Measurements from ENCODE around the gene RPS19BP1.

The RPS19BP1 gene, protein sequence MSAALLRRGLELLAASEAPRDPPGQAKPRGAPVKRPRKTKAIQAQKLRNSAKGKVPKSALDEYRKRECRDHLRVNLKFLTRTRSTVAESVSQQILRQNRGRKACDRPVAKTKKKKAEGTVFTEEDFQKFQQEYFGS

DNA sequence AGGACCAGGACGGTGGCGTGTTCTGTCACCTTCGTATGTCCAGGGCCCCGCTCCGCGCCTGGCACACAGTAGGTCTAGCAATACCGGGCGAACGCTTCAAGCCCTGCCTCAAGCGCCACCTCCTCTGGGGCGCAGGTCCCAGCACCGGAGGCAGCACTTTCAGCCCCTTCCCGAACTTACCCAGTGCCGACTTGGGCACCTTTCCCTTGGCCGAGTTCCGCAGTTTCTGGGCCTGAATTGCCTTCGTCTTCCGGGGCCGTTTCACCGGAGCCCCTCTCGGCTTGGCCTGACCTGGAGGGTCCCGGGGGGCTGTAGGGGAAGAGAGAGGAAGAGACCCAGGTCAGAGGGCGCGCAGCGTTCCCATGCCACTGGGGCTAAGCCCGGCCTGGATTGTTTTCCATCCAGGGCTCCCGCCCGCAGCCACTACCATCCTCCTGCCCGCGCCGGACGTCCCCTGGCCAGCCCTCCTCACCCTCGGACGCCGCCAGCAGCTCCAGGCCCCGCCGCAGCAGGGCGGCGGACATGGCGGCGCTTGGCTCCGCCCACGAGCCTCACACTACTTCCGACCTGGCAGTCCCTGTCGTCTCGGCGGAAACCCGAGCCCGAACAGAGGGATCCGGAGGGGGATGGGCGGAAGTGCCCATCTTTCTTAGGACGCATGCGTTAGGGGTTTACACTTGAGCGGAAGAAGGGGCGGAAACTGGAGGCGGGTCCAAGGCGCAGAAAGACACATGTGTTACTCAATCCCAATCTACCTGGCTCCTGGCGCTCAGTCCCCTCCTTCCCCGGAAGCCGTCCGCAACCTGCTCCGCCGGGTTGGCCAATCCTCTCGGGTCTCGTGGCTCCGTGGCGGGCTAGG is at the start of gene RPS19BP1:
Gene RPS19BP1 (minus strand): TSS at position 534 of the 859 bp plus-strand sequence. CDS start 10 bp downstream, at position 524.
- DNase-seq (ENCODE audit: low spot score), result peak; percentile 100

DNA sequence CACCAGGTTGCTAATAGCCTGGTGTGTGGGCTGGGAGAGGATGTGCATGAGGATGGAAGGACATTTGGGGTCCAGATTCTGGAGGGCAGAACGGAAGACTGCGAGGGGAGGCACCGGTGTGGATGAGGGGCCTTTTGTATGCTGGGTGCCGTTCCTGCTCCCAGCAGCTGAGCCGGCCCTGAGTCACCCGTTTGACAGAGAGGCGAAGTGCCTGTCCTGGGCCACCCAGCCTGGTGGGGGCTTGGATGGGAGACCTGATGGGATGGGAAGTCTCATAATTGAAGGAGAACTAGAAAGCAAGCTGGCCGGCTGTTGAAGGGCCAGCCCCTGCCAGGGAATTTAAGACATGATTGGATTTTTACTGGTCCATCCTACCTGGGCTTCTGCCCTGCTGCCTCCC is 48.8 kb upstream of the RPS19BP1 start:
- DNase-seq (ENCODE audit: low spot score), result no peak

DNA sequence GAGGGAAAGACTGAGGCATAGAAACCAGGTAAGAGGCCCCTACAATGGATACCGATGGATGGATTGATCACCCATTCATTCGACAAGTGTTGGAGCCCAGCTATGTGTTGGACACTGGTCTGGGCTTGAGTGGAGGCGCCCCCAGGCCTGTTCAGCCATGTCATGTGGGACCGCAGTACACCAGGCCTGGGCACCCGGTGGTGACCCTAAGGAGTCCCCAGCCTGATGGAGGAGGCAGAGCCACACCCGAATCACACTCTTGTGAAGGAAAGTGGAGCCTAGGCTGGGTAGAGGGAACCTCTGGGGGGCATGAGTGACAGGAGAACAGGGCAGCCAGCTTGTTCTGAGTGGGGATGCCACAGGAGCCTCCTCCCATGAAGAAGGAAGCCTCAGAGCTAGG is 48.2 kb upstream of the RPS19BP1 start:
- no peak for DNase-seq (ENCODE audit: low spot score)

DNA sequence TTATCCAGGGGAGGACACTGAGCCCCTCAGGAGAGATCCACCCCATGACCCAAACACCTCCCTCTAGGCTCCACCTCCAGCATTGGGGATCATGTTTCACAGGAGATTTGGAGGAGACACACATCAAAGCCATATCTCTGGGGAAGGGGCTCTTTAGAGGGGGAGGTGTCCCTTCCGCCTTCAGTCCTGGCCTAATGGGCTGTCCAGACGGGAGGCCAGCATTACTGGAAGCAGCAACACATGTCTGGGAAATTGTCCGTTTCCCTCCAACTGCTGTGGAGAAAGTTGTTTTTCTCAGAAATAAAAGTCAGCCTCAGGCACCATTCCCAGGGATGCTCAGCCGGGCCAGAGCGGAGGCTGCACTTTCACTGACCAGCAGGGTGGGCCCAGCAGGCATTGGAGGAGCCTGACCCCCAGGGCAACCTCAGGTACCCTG is 47.5 kb upstream of the RPS19BP1 start:
- DNase-seq (ENCODE audit: low spot score), result no peak

DNA sequence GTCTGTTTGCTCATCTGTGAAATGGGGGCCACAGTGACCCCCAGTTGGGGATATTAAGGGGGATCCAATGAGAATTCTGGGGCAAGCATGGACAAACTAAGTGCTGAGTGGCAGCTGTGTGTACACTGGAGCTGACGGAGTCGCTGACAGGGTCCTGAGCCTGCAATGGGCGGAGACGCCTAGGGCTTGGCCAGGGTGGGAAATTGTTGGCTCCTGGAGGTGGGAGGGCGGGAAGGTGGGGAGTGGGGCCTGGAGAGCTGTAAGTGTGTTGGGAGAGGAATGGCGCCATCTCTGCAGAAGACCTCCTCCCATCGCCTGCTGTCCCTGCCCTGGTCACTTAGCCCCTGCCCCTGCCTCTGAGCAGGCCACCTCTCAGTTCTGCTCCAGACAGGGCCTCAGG is 45.4 kb upstream of the RPS19BP1 start:
- no peak for DNase-seq (ENCODE audit: low spot score)

DNA sequence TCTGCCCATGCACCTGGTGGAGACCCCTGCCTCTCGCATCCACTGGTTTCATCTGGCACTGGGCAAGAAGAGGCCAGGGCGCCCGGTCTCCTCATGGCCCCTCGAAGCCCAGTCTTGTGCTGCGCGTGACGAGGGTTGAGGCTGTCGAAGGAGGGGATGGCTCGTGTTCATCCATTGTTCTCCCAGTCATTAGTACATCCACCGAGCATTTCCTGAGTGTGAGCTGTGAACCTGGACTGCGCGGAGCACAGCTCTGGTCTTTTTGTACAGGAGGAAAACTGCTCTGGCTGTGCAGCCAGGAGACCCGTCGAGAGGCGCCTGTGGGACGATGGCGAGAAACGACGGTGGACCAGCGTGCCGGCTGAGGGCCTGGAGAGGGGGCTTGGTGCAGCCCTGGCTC is 44.8 kb upstream of the RPS19BP1 start:
- DNase-seq (ENCODE audit: low spot score), result no peak

DNA sequence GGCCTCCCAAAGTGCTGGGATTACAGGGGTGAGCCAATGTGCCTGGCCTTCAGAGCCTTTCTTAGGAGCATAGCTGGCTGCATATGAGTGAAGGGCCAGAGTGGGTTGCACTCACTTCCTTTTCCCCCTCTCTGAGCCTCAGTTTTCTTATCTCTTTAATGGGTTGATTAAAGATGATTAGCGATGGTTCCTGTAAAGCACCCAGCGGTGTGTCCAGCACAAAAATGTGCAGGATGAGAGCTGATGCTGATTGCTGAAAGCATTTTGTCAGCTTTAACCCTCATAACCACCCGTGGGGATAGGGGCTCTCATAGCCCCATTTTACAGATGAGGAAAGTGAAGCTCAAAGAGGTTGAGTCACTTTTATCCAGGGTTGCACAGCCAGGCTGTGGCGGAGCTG is 43.5 kb upstream of the RPS19BP1 start:
- no peak for DNase-seq (ENCODE audit: low spot score)

DNA sequence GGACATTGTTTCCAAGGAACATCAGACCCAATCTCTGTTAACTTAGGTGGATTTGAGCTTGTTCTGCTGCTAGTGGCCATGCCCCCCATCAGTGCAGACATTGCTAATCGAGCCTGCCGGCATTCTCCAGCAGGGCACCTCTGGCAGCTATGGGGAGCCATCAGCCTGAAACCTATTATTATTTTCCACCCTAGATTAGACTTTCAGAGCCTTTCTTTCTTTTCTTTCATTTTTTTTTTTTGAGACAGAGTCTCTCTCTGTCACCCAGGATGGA is 42.9 kb upstream of the RPS19BP1 start:
- no peak for DNase-seq (ENCODE audit: low spot score)

DNA sequence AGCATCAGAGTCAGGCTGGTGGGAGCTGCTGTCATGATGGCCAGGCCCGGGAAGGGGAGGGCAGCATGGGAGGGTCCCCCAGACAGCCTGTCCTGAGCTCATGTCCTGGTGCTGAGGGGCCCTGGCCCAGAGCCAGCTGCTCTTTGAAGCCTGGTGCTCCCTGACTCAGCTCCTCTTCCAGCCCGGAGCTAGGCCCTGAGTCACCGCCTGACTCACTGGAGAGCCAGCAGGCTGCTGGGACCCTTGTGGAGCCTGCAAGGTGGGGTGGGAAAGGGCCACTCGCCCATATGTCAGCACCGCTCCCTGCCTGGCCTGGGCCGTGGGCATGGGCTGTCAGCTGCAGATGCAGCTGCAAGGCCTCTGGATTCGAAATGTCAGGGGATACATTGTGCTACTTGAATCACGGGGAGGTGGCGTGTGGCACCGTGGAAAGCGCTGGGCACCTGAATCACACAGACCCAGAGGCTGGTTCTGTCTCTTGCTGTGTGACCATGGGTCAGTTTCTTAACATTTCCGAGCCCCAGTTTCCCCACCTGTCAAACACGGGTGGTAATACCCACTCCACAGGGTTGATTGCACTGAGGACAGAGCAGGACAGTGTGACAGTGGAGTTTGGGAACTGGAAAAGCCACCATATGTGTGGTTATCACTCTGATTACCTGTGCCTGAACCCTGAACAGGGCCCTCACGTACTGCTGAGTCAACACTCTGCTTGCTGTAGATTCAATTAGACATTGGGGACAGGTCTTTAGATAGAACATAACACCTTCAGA is 42.4 kb upstream of the RPS19BP1 start:
- no peak for DNase-seq (ENCODE audit: low spot score)

DNA sequence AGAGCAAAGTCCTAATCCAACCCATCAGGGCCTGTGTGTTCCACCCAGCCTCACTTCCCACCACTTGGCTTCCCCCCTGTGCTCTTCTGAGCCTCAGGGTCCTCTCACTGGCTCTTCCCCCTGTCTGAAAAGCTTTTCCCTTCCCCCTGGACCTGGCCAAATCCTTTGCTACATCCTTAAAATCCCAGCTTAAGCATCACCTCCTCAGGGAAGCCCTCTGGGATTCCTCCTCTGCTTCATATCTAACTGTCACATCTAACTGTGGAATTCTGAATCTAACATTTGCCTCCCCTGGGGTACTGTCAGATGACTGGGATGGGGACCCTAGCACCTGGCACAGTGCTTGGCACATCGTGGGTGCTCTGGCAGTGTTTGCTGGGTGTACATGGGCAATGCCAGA is 39.0 kb upstream of the RPS19BP1 start:
- no peak for DNase-seq (ENCODE audit: low spot score)

DNA sequence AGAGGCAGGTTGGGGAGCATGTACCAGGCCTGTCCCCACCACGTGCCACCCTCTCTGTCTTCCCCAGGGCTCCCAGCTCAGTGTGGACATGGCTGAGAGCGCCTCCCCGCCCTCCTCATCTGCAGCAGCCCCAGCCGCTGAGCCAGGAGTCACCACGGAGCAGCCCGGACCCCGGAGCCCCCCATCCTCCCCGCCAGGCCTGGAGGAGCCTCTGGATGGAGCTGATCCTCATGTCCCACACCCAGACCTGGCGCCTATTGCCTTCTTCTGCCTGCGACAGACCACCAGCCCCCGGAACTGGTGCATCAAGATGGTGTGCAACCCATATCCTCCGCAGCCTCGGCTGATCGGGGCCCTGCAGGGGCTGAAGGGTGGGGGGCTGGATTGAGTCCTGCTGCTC is 38.1 kb upstream of the RPS19BP1 start, which contains the start of gene CACNA1I:
Gene CACNA1I (plus strand): TSS at position 89 of the 400 bp plus-strand sequence. CDS start 0 bp downstream, at position 89.
- DNase-seq (ENCODE audit: low spot score), result no peak

DNA sequence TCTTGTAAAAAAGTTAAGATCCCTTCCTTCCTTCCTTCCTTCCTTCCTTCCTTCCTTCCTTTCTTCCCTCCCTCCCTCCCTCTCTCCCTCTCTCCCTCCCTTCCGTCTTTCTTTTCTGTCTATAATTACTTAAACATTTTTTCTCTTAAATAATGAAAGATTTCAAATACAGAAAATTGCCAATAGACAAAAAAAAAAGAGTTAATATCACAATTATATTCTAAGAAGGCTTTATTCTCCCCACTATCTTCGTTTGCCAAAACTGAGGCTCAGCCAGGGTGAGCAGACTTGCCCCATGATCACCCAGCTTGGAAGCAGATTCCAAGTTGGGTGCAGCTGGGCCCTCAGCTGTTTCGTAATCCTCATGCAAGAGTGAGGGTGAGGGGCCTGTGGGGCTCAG is 37.7 kb upstream of the RPS19BP1 start:
- no peak for DNase-seq (ENCODE audit: low spot score)

DNA sequence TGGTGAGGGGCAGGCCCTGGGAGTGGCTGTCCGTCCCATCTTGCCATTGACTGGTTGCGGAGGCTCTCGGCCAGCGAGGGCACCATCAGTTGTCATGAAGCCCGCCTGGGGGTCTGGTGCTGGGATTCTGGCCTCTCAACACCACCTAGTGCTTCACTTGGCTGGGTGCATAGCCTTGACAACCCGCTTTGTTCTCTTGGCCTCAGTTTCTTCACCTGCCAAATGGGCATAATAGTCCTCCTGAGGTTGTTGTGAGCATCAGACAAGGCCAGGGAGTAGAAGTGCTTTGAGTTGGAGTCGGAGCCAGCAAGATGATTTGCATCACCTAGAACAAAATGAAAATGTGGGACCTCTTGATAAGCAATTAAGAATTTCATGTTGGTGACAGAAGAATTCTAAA is 36.5 kb upstream of the RPS19BP1 start:
- no peak for DNase-seq (ENCODE audit: low spot score)

DNA sequence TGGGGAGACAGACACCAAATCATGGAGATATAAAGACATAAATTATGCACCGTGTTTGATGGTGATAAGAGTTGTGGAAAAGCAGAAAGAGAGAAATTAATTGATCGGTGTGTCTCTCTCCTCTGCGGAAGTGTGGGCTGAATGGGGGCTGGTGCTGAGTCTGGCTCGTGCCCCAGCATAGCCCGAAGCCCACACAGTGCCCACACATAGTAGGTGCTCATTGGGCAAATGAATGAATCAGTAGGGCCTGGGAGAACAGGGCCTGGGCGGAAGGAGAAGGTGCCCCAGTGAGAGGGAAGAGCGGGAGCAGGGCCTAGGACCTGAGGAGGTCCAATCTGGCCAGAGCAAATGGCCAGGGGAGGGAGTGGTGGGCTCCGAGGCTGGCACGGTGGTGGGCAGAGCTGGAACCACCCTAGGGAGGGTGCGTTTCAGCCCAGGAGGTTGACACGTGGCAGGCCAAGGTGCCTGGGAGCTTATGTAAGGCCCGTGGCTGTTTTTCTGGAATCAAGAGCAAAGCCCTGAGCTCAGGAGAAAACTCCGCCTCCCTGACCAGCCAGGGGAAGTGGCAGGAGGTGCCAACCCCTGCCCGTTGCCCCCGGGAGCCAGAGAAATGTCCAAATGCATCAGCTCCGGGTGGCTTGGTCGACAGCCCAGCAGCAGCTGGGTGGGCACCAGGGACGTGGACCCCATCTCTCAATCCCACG is 35.9 kb upstream of the RPS19BP1 start:
- DNase-seq (ENCODE audit: low spot score), result no peak

DNA sequence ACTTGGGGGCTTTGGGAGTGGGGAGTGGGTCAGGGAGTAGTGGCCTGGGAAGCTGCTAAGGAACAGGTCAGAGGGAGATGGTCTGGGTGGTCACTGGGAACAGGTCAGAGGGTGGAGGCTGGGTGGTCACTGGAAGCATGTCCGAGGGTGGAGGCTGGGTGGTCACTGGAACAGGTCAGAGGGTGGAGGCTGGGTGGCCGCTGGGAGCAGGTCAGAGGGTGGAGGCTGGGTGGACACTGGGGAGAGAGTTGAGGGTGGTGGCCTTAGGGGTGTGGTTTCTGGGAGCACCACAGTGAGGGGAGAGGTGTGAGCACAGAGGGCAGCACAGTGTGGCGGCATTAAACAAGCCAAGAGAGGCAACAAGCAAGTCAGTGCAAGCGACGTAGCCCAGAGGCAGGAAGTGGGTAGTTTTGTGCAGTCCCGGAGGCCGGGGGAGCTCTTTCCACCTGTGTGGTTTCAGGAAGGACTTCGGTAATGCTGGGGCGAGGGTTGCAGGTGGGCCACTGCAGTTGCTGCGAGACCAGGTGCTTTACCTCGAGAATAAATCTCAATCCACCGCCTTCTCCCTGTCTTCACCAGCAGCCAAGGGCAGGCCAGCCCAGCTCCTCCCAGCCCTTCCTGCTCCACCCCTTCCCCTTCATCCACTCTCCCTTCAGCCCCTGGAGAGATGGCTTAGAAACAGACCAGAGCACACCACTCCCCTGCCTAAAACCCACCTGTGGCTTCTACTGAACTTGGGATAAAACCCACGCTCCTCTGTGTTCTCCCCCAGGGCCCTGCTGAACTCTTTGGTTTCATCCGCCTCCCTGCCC is 34.8 kb upstream of the RPS19BP1 start:
- DNase-seq (ENCODE audit: low spot score), result peak; percentile 66

DNA sequence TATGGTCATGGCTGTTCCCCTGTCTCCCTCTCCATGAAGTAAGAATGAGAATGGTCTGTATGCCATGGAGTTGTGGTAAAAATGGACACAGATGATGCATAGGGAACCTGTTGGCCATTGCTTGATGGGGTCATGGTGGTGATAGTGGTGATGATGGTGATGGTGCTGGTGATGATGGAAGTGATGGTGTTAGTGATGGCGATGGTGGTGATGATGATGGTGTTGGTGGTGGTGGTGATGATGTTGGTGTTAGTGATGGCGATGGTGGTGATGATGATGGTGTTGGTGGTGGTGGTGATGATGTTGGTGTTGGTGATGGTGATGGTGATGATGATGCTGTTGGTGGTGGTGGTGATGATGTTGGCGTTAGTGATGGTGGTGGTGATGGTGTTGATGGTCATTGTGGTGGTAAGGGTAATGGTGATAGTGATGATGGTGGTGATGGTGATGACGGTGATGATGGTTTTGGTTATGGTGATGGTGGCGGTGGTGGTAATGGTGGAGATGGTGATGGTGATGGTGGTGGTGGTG is 32.9 kb upstream of the RPS19BP1 start:
- no peak for DNase-seq (ENCODE audit: low spot score)

DNA sequence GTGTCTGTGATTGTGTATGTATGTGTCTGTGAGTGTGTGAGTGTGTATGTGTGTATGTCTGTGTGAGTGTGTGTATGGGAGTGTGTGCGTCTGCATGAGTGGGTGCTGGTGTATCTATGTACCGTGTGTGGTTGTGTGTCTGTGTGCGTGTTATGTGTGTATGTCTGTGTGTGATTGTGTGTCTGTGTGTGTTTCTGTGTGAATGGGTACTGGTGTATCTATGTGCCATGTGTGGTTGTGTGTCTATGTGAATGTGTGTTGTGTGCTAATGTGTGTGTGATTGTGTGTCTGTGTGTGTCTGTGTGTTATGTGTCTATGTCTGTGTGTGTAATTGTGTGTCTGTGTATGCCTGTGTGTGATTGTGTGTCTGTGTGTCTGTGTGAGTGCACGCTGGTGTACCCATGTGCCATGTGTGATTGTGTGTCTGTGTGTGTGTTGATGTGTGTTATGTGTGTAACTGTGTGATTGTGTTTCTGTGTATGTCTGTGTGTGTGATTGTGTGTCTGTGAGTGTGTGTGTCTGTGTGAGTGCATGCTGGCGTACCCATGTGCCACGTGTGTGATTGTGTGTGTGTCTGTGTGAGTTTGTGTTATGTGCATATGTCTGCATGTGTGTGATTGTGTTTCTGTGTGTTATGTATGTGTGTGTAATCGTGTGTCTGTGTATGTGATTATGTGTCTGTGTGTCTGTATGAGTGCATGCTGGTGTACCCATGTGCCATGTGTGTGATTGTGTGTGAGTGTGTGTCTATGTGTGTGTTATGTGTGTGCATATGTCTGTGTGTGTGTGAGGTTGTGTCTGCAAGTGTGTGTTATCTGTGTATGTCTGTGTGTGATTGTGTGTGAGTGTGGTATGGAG is 31.3 kb upstream of the RPS19BP1 start:
- no peak for DNase-seq (ENCODE audit: low spot score)

DNA sequence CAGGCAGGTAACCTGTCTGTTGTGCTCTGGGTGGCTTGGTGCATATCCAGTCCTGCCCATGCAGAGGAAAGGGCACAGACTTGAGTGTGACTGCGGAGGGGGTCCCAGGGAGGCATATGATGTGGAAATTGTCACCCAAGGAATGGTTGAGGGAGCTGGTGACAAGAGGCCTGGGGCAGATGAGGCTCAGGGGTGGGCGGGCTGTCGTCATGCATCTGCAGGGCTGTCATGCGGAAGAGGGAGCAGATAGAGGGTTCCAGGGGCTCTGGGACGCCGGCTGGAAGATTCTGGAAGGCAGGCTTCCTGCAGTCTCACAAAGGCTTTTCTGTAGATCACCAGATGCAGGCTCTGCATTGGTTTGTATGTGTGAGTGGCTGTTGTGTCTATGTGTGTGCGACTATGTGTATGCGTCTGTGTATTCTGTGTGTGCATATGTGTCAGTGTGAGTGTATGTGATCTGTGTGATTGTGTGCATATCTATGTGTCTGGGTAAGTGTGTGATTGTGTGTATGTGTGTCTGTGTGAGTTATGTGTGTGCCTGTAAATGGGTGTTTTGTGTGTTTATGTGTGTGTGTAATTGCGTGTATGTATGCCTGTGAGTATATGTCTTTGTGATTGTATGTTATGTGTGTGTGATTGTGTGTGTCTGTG is 30.4 kb upstream of the RPS19BP1 start:
- no peak for DNase-seq (ENCODE audit: low spot score)

DNA sequence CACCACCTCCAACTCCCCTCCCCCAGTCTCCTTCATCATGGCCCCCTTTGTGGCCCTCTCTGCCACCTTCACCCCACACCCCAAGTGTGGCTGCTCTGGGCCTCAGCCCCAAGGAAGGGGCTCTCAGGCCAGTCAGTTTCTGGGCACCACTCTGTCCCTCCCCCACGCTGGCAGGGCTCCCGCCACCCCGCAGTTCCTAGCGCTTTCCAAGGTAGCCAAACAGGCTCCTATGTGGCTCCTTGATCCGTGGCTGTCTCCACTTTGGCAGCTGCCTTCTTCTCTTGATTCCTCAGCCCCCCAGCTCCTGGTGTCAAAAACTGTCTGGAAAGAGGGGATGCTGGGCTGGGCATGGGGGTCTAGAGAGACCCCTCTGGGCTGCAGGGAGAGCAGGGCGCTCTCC is 27.6 kb upstream of the RPS19BP1 start:
- DNase-seq (ENCODE audit: low spot score), result no peak
